ENCODE measurements around the gene NRIP1. TPM values are rescaled to one million over a fixed set of nuclear protein-coding genes. Genes with fewer than 3 reads are reported as not detected.

The NRIP1 gene
- total RNA-seq, 2 donors from 2014 or later, result 29.3 to 43.1 TPM

- no peak overlapping the region for H3K27ac ChIP-seq
- H3K9me3 ChIP-seq, result no peaks in the 10 kb centered on the region
- no peaks in the 10 kb centered on the region for H3K27me3 ChIP-seq (replicated peaks; ENCODE audit: insufficient read depth)
- intact Hi-C loops (cut with DNase I), result no loop called here
- no peaks in the 10 kb centered on the region for H3K36me3 ChIP-seq
- H3K4me1 ChIP-seq (replicated peaks), result no peaks in the 10 kb centered on the region
- DNase-seq (ENCODE audit: low spot score), result no peak
- WGBS, result 69% methylated on average over 5 of the region's 5 CpGs
- TF ChIP-seq CTCF (IDR thresholded peaks at IDR 0.05) (no peak), POLR2A (IDR thresholded peaks at IDR 0.05) (no peak), POLR2AphosphoS5 (IDR thresholded peaks at IDR 0.05) (no peak)
- H3K4me3 ChIP-seq, result no peak overlapping the region
These were observed 77.2 kb downstream of the NRIP1 start for GRCh38 chr21:14987370-14988170.

- H3K27ac ChIP-seq, result no peak overlapping the region
- H3K4me3 ChIP-seq, result no peak overlapping the region
- no peaks in the 10 kb centered on the region for H3K27me3 ChIP-seq (replicated peaks; ENCODE audit: insufficient read depth)
- no peaks in the 10 kb centered on the region for H3K36me3 ChIP-seq
- H3K4me1 ChIP-seq (replicated peaks), result no peaks in the 10 kb centered on the region
- no peaks in the 10 kb centered on the region for H3K9me3 ChIP-seq
- 98% methylated on average over 3 of the region's 3 CpGs for WGBS
- DNase-seq (ENCODE audit: low spot score), result no peak
- TF ChIP-seq POLR2A (IDR thresholded peaks at IDR 0.05) (no peak), CTCF (IDR thresholded peaks at IDR 0.05) (no peak), POLR2AphosphoS5 (IDR thresholded peaks at IDR 0.05) (no peak)
- intact Hi-C loops (cut with DNase I), result no loop called here
These were observed 79.5 kb downstream of the NRIP1 start for GRCh38 chr21:14985306-14985705.

- DNase-seq (ENCODE audit: low spot score), result no peak
- Histone ChIP-seq H3K4me1 (replicated peaks) (no peaks in the 10 kb centered on the region), H3K27ac (no peak overlapping the region), H3K27me3 (replicated peaks; ENCODE audit: insufficient read depth) (no peaks in the 10 kb centered on the region), H3K36me3 (no peaks in the 10 kb centered on the region), H3K9me3 (no peaks in the 10 kb centered on the region), H3K4me3 (no peak overlapping the region)
- TF ChIP-seq CTCF (IDR thresholded peaks at IDR 0.05) (no peak), POLR2AphosphoS5 (IDR thresholded peaks at IDR 0.05) (no peak), POLR2A (IDR thresholded peaks at IDR 0.05) (no peak)
- intact Hi-C loops (cut with DNase I), result no loop called here
- WGBS, result 86% methylated on average over 3 of the region's 3 CpGs
These were observed 82.5 kb downstream of the NRIP1 start for GRCh38 chr21:14982336-14982735.

GRCh38 chr21:14981246-14981645 is 83.6 kb downstream of the NRIP1 start:
- H3K27me3 ChIP-seq (replicated peaks; ENCODE audit: insufficient read depth), result no peaks in the 10 kb centered on the region
- intact Hi-C loops (cut with DNase I), result no loop called here
- WGBS, result 74% methylated on average over 5 of the region's 5 CpGs
- no peak overlapping the region for H3K27ac ChIP-seq
- H3K36me3 ChIP-seq, result no peaks in the 10 kb centered on the region
- DNase-seq (ENCODE audit: low spot score), result no peak
- H3K4me1 ChIP-seq (replicated peaks), result no peaks in the 10 kb centered on the region
- no peaks in the 10 kb centered on the region for H3K9me3 ChIP-seq
- TF ChIP-seq CTCF (IDR thresholded peaks at IDR 0.05) (no peak), POLR2A (IDR thresholded peaks at IDR 0.05) (no peak), POLR2AphosphoS5 (IDR thresholded peaks at IDR 0.05) (no peak)
- H3K4me3 ChIP-seq, result no peak overlapping the region

- intact Hi-C loops (cut with DNase I), result no loop called here
- H3K27ac ChIP-seq, result no peak overlapping the region
- H3K4me1 ChIP-seq (replicated peaks), result no peaks in the 10 kb centered on the region
- DNase-seq (ENCODE audit: low spot score), result no peak
- H3K9me3 ChIP-seq, result no peaks in the 10 kb centered on the region
- TF ChIP-seq CTCF (IDR thresholded peaks at IDR 0.05), result no peak
- no peak for TF ChIP-seq POLR2A (IDR thresholded peaks at IDR 0.05)
- no peak for TF ChIP-seq POLR2AphosphoS5 (IDR thresholded peaks at IDR 0.05)
- H3K27me3 ChIP-seq (replicated peaks; ENCODE audit: insufficient read depth), result no peaks in the 10 kb centered on the region
- H3K4me3 ChIP-seq, result no peak overlapping the region
- no peaks in the 10 kb centered on the region for H3K36me3 ChIP-seq
These were observed 85.5 kb downstream of the NRIP1 start for GRCh38 chr21:14979264-14979663.

All from prostate gland (tissue), 2 donors.